ENCODE results near the gene BPIFB6.

DNA sequence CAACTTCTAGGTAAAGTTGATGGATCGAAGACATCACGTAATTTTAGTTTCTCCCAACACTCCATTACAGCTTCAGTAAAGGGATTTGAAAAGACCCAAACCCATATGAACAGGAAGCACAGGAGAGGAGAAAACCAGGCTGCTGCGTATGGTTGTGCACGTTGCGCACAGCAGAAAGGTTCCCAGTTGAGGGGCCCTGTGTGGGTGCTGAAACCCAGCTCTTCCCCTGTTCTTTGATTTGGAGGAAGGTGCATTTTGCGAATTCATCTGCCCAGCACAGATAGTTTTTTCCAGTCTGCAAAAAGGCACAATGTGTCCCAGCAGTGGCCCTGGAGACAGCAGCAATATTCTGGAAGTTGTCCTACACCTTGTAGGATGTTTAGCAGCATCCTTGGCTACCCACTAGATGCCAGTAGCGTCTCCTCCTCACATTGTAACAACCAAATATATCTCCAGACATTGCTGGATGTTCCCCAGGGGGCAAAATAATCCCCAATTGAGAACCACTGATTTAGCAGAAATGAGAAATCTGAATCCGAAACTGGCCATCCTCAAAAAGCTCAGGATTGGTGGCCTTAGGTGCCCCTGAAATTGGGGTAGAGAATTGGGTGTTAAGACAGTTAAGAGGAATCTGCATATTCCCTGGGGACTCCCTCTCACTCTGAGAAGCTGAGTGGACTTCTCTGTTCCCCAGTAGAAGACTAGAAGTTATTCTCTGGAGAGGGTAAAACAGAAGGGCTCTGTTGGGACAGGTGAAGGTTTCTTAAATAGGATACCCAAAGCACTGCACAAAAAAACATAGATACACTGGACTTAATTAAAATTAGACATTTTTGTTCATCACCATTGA, 39.4 kb upstream of the BPIFB6 start:
- TF ChIP-seq POLR2AphosphoS5 (IDR thresholded peaks at IDR 0.05; ENCODE audit: insufficient read depth, low read depth, low read length) (no peak), POLR2A (IDR thresholded peaks at IDR 0.05; ENCODE audit: low read depth, low read length) (no peak), MYC (IDR thresholded peaks at IDR 0.05; ENCODE audit: low read depth, low read length) (no peak), EZH2 (IDR thresholded peaks at IDR 0.05; ENCODE audit: borderline replicate concordance, low read depth, low read length, severe bottlenecking) (no peak), JUN (IDR thresholded peaks at IDR 0.05; ENCODE audit: borderline replicate concordance, insufficient read depth, insufficient read length, low read depth) (no peak)
- TF ChIP-seq, protein P1, sequence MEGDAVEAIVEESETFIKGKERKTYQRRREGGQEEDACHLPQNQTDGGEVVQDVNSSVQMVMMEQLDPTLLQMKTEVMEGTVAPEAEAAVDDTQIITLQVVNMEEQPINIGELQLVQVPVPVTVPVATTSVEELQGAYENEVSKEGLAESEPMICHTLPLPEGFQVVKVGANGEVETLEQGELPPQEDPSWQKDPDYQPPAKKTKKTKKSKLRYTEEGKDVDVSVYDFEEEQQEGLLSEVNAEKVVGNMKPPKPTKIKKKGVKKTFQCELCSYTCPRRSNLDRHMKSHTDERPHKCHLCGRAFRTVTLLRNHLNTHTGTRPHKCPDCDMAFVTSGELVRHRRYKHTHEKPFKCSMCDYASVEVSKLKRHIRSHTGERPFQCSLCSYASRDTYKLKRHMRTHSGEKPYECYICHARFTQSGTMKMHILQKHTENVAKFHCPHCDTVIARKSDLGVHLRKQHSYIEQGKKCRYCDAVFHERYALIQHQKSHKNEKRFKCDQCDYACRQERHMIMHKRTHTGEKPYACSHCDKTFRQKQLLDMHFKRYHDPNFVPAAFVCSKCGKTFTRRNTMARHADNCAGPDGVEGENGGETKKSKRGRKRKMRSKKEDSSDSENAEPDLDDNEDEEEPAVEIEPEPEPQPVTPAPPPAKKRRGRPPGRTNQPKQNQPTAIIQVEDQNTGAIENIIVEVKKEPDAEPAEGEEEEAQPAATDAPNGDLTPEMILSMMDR (IDR thresholded peaks at IDR 0.05; ENCODE audit: extremely low read depth in 1 of 2, insufficient read depth in 1 of 2, low read depth in 1 of 2, low read length in 2 of 2) = no peak
- TF ChIP-seq, protein P2, sequence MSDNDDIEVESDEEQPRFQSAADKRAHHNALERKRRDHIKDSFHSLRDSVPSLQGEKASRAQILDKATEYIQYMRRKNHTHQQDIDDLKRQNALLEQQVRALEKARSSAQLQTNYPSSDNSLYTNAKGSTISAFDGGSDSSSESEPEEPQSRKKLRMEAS (IDR thresholded peaks at IDR 0.05; ENCODE audit: insufficient read depth, insufficient read length) = no peak

Data from endothelial cell of umbilical vein (primary cell).